HepG2 (cell line): ENCODE data around the gene RNU4-1. TPM values are rescaled to one million over a fixed set of nuclear protein-coding genes. Genes with fewer than 3 reads are reported as not detected.

ENCODE experiments used
- FOXK2 ChIP-seq: fragments of 450-650 bp; IDR thresholded peaks from 2 replicates; pipeline ENCODE4 v1.6.1; 2016
- GATAD1 ChIP-seq: IDR thresholded peaks from 2 replicates; pipeline ENCODE4 v1.6.1; 2016; ENCODE audit warnings: missing genetic modification reagents, missing compliant biosample characterization
- GATAD2A ChIP-seq: IDR thresholded peaks from 2 replicates; pipeline ENCODE4 v1.6.1; 2016
- GTF3A ChIP-seq: sonication (generic); formaldehyde crosslinking; conservative IDR thresholded peaks from 2 replicates; pipeline ENCODE4 v1.4.0; 2020; ENCODE audit warnings: mild to moderate bottlenecking, missing genetic modification reagents
- HDAC1 ChIP-seq: sonication (generic); formaldehyde crosslinking; IDR thresholded peaks from 2 replicates; pipeline ENCODE4 v1.5.1; 2020; ENCODE audit warnings: mild to moderate bottlenecking, missing genetic modification reagents
- HNF4A ChIP-seq: sonication (generic); formaldehyde crosslinking; IDR thresholded peaks from 2 replicates; pipeline ENCODE4 v1.4.0; 2020; ENCODE audit warnings: missing genetic modification reagents
- IRF2 ChIP-seq: IDR thresholded peaks from 2 replicates; pipeline ENCODE4 v1.6.1; 2018; ENCODE audit warnings: missing genetic modification reagents, missing compliant biosample characterization
- MIXL1 ChIP-seq: IDR thresholded peaks from 2 replicates; pipeline ENCODE4 v1.6.1; 2016
- PHF8 ChIP-seq: sonication (generic); formaldehyde crosslinking; IDR thresholded peaks from 2 replicates; pipeline ENCODE4 v1.5.0; 2020; ENCODE audit warnings: missing genetic modification reagents
- SAP130 ChIP-seq: IDR thresholded peaks from 2 replicates; pipeline ENCODE4 v1.6.1; 2016; ENCODE audit warnings: low read depth
- SIX1 ChIP-seq: sonication (generic); formaldehyde crosslinking; IDR thresholded peaks from 2 replicates; pipeline ENCODE4 v1.4.0; 2020; ENCODE audit warnings: missing genetic modification reagents, borderline replicate concordance
- TCF7L2 ChIP-seq: IDR thresholded peaks from 2 replicates; pipeline ENCODE4 v1.6.1; 2011; ENCODE audit warnings: mild to moderate bottlenecking, low read depth, low read length, moderate library complexity
- TFAP4 ChIP-seq: sonication (generic); IDR thresholded peaks from 2 replicates; pipeline ENCODE4 v1.6.1; 2016; ENCODE audit warnings: low read depth, borderline replicate concordance
- THAP11 ChIP-seq: IDR thresholded peaks from 2 replicates; pipeline ENCODE4 v1.6.1; 2016; ENCODE audit warnings: missing biosample characterization, missing genetic modification reagents
- YEATS4 ChIP-seq: sonication (generic); formaldehyde crosslinking; IDR thresholded peaks from 2 replicates; pipeline ENCODE4 v1.4.0; 2020; ENCODE audit warnings: missing genetic modification reagents, borderline replicate concordance
- ZBTB42 ChIP-seq: sonication (generic); formaldehyde crosslinking; IDR thresholded peaks from 2 replicates; pipeline ENCODE4 v1.5.0; 2020; ENCODE audit warnings: mild to moderate bottlenecking, missing genetic modification reagents
- ZBTB7B ChIP-seq: sonication (generic); formaldehyde crosslinking; IDR thresholded peaks from 2 replicates; pipeline ENCODE4 v1.4.0; 2020; ENCODE audit warnings: missing genetic modification reagents
- ZNF30 ChIP-seq: sonication (generic); formaldehyde crosslinking; IDR thresholded peaks from 2 replicates; pipeline ENCODE4 v1.5.0; 2020; ENCODE audit warnings: mild to moderate bottlenecking, missing genetic modification reagents
- ZNF510 ChIP-seq: sonication (generic); formaldehyde crosslinking; IDR thresholded peaks from 2 replicates; pipeline ENCODE4 v1.4.0; 2020; ENCODE audit warnings: low read depth, mild to moderate bottlenecking, missing genetic modification reagents
- ZNF709 ChIP-seq: sonication (generic); formaldehyde crosslinking; IDR thresholded peaks from 2 replicates; pipeline ENCODE4 v1.5.0; 2020; ENCODE audit warnings: mild to moderate bottlenecking, missing genetic modification reagents
- polyA plus RNA-seq, 8 experiments: library from polyadenylated mRNA; depleted of rRNA in 3 of 8; stranded (reverse) in 7 of 8; unstranded in 1 of 8; fragments of >200 nt; fragmentation: Illumina TruSeq in 4 of 8; extraction: Trizol in 4 of 8; gene quantifications; 2 replicates each; pipeline versions ENCODE4 v1.2.1 to v1.2.3, GENCODE V29; 2011 to 2016; ENCODE audit warnings: low read depth in 4 of 8, missing spikeins in 1 of 8, mixed read lengths in 1 of 8; ENCODE audit not compliant: insufficient read depth in 1 of 8
- total RNA-seq, 5 experiments: library from RNA; depleted of rRNA; stranded (reverse); fragments of >200 nt; fragmentation: Illumina TruSeq; extraction: Trizol; gene quantifications; 2 replicates each; pipeline ENCODE4 v1.2.3, GENCODE V29; 2016; ENCODE audit warnings: low read depth in 1 of 5
- TF ChIP-seq, protein P1 (sequence below): sonication (generic); formaldehyde crosslinking; IDR thresholded peaks from 2 replicates; pipeline ENCODE4 v1.5.0; 2020; ENCODE audit warnings: missing genetic modification reagents
- TF ChIP-seq, protein P2 (sequence below), 2 experiments: sonication (generic) in 1 of 2; formaldehyde crosslinking in 1 of 2; IDR thresholded peaks; 2 replicates each; pipeline versions ENCODE4 v1.6.1 to v1.9.0; 2014 to 2022; ENCODE audit warnings: antibody characterized with exemption in 1 of 2, borderline replicate concordance in 1 of 2, inconsistent platforms in 1 of 2, low read depth in 1 of 2, missing genetic modification reagents in 1 of 2
- TF ChIP-seq, protein P3 (sequence below): IDR thresholded peaks from 2 replicates; pipeline ENCODE4 v1.6.1; 2016; ENCODE audit warnings: control low read depth

Gene RNU4-1
- total and polyA plus RNA-seq, 2 of the 13 experiments (the other 11 are each of a cell fraction or from before 2014, with no cell fraction given), result 7,407 TPM; not detected in 1

- TF ChIP-seq, protein P1, sequence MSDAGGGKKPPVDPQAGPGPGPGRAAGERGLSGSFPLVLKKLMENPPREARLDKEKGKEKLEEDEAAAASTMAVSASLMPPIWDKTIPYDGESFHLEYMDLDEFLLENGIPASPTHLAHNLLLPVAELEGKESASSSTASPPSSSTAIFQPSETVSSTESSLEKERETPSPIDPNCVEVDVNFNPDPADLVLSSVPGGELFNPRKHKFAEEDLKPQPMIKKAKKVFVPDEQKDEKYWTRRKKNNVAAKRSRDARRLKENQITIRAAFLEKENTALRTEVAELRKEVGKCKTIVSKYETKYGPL (CRISPR knock-in tag), result no peak
- peak; percentile 41 for TF ChIP-seq YEATS4 (CRISPR knock-in tag)
- 0 out of 2 replicates have a peak, but pooled peaks have one; percentile 27 for TF ChIP-seq ZBTB42 (CRISPR knock-in tag)
- TF ChIP-seq ZNF510 (CRISPR knock-in tag), result 0 out of 2 replicates have a peak, but pooled peaks have one; percentile 52
- TF ChIP-seq TFAP4, result peak; percentile 100
- TF ChIP-seq GATAD1, result peak; percentile 73
- peak; percentile 99 for TF ChIP-seq THAP11 (CRISPR knock-in tag)
- TF ChIP-seq PHF8 (CRISPR knock-in tag), result peak; percentile 52
- peak; percentile 28; the same call in 1 of the 2 replicates for TF ChIP-seq MIXL1
- no peak for TF ChIP-seq ZNF30 (CRISPR knock-in tag)
- TF ChIP-seq FOXK2, result peak; percentile 94
- peak; percentile 67 for TF ChIP-seq IRF2 (CRISPR knock-in tag)
- peak; percentile 33; the same call in 1 of the 2 replicates for TF ChIP-seq GTF3A
- TF ChIP-seq TCF7L2, result no peak
- TF ChIP-seq ZBTB7B (CRISPR knock-in tag), result 0 out of 2 replicates have a peak, but pooled peaks have one; percentile 41
- TF ChIP-seq, protein P2, sequence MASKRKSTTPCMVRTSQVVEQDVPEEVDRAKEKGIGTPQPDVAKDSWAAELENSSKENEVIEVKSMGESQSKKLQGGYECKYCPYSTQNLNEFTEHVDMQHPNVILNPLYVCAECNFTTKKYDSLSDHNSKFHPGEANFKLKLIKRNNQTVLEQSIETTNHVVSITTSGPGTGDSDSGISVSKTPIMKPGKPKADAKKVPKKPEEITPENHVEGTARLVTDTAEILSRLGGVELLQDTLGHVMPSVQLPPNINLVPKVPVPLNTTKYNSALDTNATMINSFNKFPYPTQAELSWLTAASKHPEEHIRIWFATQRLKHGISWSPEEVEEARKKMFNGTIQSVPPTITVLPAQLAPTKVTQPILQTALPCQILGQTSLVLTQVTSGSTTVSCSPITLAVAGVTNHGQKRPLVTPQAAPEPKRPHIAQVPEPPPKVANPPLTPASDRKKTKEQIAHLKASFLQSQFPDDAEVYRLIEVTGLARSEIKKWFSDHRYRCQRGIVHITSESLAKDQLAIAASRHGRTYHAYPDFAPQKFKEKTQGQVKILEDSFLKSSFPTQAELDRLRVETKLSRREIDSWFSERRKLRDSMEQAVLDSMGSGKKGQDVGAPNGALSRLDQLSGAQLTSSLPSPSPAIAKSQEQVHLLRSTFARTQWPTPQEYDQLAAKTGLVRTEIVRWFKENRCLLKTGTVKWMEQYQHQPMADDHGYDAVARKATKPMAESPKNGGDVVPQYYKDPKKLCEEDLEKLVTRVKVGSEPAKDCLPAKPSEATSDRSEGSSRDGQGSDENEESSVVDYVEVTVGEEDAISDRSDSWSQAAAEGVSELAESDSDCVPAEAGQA (IDR thresholded peaks at IDR 0.05; ENCODE audit: low read depth), result 0 out of 2 replicates have a peak, but pooled peaks have one; percentile 23
- TF ChIP-seq, protein P2 (CRISPR knock-in tag; IDR thresholded peaks at IDR 0.05; ENCODE audit: borderline replicate concordance), result no peak
- peak; percentile 16 for TF ChIP-seq GATAD2A (CRISPR knock-in tag)
- peak; percentile 76 for TF ChIP-seq HDAC1 (CRISPR knock-in tag)
- TF ChIP-seq, protein P3, sequence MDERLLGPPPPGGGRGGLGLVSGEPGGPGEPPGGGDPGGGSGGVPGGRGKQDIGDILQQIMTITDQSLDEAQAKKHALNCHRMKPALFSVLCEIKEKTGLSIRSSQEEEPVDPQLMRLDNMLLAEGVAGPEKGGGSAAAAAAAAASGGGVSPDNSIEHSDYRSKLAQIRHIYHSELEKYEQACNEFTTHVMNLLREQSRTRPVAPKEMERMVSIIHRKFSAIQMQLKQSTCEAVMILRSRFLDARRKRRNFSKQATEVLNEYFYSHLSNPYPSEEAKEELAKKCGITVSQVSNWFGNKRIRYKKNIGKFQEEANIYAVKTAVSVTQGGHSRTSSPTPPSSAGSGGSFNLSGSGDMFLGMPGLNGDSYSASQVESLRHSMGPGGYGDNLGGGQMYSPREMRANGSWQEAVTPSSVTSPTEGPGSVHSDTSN (CRISPR knock-in tag), result peak; percentile 63; the same call in 1 of the 2 replicates
- no peak for TF ChIP-seq SIX1 (CRISPR knock-in tag)
- TF ChIP-seq ZNF709 (CRISPR knock-in tag), result no peak
- peak; percentile 91 for TF ChIP-seq SAP130 (CRISPR knock-in tag)
- 0 out of 2 replicates have a peak, but pooled peaks have one; percentile 28 for TF ChIP-seq HNF4A
These were observed 9.2 kb upstream of the RNU4-1 start, which contains the start of gene SIRT4 (continued) for GRCh38 chr12:120301962-120302815.
